ENCODE measurements around the gene MACROD2. TPM values are rescaled to one million over a fixed set of nuclear protein-coding genes. Genes with fewer than 3 reads are reported as not detected.

MACROD2 gene
- total RNA-seq, 1 donor from 2014 or later = 17.1 TPM

GRCh38 chr20:14707026-14707680 lies 711.8 kb downstream of the MACROD2 start:
- no peak for DNase-seq (ENCODE audit: low spot score)

- no peak for DNase-seq (ENCODE audit: low spot score)
These were observed 712.7 kb downstream of the MACROD2 start for GRCh38 chr20:14707865-14708596.

- DNase-seq (ENCODE audit: low spot score) = no peak
These were observed 714.1 kb downstream of the MACROD2 start for GRCh38 chr20:14709439-14709838.

- DNase-seq (ENCODE audit: low spot score) = no peak
These were observed 715.6 kb downstream of the MACROD2 start for GRCh38 chr20:14710951-14711350.

- DNase-seq (ENCODE audit: low spot score) = no peak
These were observed 716.3 kb downstream of the MACROD2 start for GRCh38 chr20:14711652-14712051.

- DNase-seq (ENCODE audit: low spot score) = peak; percentile 51
These were observed 717.0 kb downstream of the MACROD2 start for GRCh38 chr20:14712302-14712739.

- no peak for DNase-seq (ENCODE audit: low spot score)
These were observed 720.1 kb downstream of the MACROD2 start for GRCh38 chr20:14715400-14715799.

GRCh38 chr20:14716351-14716801 lies 721.1 kb downstream of the MACROD2 start:
- no peak for DNase-seq (ENCODE audit: low spot score)

- no peak for DNase-seq (ENCODE audit: low spot score)
These were observed 722.1 kb downstream of the MACROD2 start for GRCh38 chr20:14717134-14717999.

- no peak for DNase-seq (ENCODE audit: low spot score)
These were observed 724.9 kb downstream of the MACROD2 start for GRCh38 chr20:14720251-14720650.

GRCh38 chr20:14721926-14722452 lies 726.7 kb downstream of the MACROD2 start:
- no peak for DNase-seq (ENCODE audit: low spot score)

- no peak for DNase-seq (ENCODE audit: low spot score)
These were observed 728.3 kb downstream of the MACROD2 start for GRCh38 chr20:14723614-14724013.

- no peak for DNase-seq (ENCODE audit: low spot score)
These were observed 728.7 kb downstream of the MACROD2 start for GRCh38 chr20:14724036-14724435.

GRCh38 chr20:14724468-14724867 lies 729.2 kb downstream of the MACROD2 start:
- no peak for DNase-seq (ENCODE audit: low spot score)

GRCh38 chr20:14726591-14726990 lies 731.3 kb downstream of the MACROD2 start:
- no peak for DNase-seq (ENCODE audit: low spot score)

GRCh38 chr20:14727485-14728150 lies 732.3 kb downstream of the MACROD2 start:
- DNase-seq (ENCODE audit: low spot score) = no peak

- no peak for DNase-seq (ENCODE audit: low spot score)
These were observed 734.1 kb downstream of the MACROD2 start for GRCh38 chr20:14729390-14729789.

- no peak for DNase-seq (ENCODE audit: low spot score)
These were observed 737.0 kb downstream of the MACROD2 start for GRCh38 chr20:14732343-14732742.

- no peak for DNase-seq (ENCODE audit: low spot score)
These were observed 737.7 kb downstream of the MACROD2 start for GRCh38 chr20:14732996-14733395.

GRCh38 chr20:14740380-14740779 lies 745.1 kb downstream of the MACROD2 start:
- no peak for DNase-seq (ENCODE audit: low spot score)

GRCh38 chr20:14741616-14742015 lies 746.3 kb downstream of the MACROD2 start:
- no peak for DNase-seq (ENCODE audit: low spot score)
